HUDEP-2 (cell line): ENCODE measurements around the gene DIRAS1.
A peak's percentile ranks its signal among the peaks of the same experiment; 100 is the strongest.

ENCODE experiments used
- DNase-seq, 76 experiments: peaks; one replicate each; lab custom pipeline; 2025; ENCODE audit not compliant: unreplicated experiment in 76 of 76; lab: John Stamatoyannopoulos, UW

The DIRAS1 gene

DNA sequence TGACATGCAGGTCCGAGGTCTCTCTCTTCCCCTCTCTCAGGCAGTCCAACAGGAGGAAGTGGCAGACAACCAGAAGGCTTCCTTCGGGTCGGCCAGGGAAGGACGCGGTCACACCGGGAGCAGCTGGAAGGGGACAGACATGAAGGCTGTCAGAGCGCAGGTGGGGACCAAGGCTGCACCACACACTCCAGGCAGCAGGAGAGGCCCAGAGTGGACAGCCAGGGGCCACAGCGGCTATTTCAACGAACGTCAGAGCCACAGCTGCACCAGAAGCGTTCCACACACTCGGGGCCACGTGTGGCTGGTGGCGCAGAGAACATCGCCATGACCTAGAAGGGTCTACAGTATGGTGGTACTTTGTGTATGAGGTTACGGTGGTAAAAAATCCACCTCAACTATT lies 34.6 kb upstream of the DIRAS1 start:
- no peak for DNase-seq

DNA sequence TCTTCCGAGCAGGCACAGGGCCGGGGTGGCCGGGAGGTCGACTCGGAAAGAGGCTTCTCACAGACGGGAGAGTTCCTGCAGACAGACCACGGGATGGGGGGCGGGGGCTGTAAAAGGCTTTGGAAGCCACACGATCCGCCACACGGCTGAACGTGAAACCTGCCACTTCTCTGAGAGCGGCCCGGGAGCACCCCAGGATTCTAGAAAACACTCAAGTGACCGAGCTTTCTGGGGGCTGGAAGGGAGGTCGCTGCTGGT lies 34.2 kb upstream of the DIRAS1 start:
- DNase-seq: no peak

DNA sequence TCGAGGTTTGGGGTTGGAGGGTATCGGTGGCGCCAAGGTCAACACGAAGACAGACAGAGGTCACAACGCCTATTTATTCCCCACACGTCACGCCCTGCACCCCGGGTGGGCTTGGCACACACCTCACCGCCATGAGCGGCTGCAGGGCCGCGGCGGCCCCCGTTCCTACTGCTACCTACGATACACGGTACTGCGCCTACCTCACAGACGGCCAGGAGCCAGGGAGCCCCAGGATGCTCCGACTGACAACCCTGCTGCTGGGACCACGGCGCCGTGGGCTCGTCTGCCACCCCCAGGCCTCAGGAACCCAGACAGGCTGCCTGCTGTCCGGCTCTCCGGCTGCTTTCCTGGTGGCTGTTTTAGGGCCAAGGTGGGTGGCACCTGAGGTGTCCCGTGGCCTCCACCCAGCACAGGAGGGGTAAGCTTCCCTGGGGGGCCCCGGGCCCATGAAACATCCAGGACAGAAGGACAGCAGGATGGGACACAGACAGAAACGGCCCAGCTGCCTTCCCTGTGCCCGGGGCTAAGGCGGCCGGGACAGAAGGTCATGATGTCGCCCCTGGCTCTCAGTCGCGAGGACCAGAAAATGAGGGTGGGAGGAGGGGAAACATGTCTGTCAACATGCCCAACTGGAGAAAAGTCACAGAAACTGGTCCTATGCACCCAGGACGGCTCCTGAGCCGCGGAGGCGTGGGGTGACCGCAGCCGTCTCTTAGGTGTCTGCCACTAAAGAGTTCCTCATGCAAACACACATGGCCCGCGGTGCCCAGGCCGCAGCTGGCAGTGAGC lies 33.7 kb upstream of the DIRAS1 start:
- no peak for DNase-seq

DNA sequence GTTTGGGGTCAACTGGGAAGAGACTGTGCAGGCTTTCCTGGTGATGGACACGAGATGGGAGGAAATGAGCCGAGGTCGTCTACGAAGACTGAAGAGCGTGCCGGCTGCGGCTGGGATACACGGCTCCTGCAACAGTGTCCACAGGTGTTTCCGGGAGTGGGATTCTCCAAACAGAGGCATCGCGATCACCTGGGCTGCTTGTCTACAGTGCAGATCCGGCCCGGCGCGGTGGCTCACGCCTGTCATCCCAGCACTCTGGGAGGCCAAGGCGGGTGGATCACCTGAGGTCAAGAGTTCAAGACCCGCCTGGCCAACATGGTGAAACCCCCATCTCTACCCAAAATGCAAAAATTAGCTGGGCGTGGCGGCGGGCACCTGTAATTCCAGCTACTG lies 30.3 kb upstream of the DIRAS1 start:
- no peak for DNase-seq

DNA sequence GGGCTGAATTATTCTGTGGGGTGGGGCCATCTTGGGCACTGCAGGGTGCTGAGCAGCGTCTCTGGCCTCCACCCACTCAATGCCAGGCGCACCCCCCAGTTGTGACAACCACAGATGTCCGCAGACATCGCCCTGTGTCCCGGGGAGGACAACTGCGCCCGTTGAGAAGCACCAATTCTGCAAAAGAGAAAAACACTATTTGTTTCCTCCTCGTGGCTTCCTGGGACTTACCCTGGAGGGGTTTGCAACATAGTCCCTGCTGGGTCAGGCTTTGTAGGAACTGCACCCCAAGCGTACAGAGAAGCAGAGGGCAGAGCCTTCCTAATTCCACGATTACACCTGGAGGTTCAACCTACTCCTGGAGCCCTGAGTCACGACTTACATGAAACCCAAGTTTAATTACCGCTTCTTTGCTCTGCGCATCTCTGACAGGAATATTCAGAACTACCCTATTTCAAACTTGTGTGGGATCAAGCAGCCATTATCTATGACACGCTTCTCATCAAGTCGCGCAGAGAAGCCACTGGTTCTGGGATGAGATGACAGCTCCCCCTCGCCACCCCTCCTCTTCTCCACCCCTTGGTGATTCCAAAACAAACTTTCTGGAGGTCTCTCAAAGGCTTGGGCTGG lies 29.8 kb upstream of the DIRAS1 start:
- DNase-seq: no peak

DNA sequence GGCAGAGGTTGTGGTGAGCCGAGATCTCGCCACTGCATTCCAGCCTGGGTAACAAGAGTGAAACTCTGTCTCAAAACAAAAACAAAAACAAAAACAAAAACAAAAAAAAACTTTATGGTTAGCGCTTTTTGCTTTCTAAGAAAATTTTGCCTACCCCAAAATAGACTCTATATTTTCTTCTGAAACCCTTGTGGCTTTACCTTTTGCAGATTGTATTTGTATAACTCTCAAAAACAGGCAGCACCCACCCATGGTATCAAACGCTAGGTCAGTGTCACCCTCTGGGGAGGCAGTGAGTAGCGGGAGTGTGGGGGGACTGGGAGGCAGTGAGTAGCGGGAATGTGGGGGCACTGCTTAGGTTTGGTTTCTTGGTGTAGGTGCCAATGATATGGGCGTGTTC lies 26.2 kb upstream of the DIRAS1 start:
- no peak for DNase-seq

DNA sequence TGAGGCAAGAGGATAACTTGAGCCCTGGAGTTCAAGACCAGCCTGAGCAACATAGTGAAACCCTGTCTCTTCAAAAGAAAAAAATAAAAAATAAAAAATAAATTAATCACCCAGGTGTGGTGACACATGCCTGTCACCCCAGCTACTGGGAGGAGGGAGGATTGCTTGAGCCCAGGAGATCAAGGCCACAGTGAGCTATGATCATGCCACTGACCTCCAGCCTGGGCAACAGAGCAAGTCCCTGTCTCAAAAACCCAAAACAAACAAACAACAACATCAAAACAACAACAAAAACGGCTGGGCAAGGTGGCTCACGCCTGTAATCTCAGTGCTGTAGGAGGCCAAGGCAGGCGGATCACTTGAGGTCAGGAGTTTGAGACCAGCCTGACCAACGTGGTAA lies 22.9 kb upstream of the DIRAS1 start:
- DNase-seq: no peak

DNA sequence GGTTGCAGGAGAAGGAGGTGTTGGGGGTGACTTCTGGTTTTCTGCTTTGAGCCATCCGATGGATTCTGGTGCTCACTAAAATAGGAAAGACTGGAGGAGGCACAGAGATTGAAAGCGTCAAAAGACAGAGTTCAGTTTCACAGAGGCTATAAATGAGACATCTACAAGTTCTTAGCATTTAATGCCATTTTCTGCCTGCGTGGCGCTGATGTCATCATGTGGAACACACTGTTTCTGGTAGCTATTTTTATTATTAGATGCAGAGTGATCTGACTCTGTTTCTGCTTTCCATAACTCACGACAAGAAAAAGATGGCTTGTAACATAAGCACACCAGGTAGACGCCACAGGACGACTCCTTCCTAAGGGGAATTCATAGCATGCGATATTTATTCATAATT lies 21.9 kb upstream of the DIRAS1 start:
- DNase-seq: no peak

DNA sequence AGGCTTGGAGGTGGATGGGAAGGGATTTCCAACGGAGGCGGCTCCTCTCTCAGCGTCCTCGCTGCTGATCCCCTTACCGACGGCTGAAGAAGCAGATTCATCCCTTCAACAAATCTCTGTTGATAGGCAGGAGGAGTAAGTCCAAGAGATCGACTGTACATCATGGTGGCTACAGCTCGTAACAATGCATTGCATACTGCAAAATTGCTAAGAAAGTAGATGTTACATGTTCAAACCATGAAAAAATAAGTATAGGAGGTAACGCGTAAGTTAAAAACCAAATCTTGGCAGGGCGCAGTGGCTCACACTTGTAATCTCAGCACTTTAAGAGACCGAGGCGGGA lies 19.1 kb upstream of the DIRAS1 start:
- no peak for DNase-seq

DNA sequence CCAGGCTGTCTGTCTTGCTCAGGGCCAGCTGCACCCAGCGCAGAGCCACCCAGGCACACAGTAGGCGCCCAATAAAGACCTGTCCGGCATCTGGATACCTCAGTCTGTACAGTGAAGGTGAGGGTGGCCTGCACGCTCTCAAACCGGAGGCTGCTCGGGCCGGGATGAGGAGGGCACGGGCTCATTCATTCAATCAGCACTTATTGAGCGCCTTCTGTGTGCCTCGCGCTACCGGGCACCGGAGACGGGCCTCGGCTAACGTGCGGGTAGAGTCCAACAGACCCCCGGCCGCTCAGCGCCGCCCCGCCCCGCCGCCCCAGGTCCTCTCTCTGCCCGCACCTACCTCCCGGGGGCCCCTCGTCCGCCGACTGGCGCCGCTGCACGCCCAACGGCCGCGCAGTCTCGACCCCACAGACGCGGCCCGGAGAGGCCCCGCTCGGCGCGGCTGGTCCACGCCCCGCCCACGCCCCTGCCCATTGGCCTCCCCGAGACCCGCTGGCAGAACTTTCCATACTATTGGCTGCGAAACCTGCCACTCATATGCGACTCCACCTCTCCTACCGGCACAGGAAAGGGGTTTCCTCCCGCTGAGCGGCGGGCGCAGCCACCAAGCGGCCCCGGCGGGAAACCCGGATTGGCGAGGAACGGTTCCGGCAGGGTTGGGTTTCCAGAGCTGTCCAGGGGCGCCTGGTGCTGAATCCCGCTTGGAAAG lies 18.6 kb upstream of the DIRAS1 start, which contains the start of gene SLC39A3:
Gene SLC39A3, minus strand, starts transcription at position 416 of the 712 bp plus-strand sequence. CDS start 2,760 bp downstream, outside the sequence.
- DNase-seq: peak in 75 of 76 experiments; percentile 81 to 100 (median 99)

DNA sequence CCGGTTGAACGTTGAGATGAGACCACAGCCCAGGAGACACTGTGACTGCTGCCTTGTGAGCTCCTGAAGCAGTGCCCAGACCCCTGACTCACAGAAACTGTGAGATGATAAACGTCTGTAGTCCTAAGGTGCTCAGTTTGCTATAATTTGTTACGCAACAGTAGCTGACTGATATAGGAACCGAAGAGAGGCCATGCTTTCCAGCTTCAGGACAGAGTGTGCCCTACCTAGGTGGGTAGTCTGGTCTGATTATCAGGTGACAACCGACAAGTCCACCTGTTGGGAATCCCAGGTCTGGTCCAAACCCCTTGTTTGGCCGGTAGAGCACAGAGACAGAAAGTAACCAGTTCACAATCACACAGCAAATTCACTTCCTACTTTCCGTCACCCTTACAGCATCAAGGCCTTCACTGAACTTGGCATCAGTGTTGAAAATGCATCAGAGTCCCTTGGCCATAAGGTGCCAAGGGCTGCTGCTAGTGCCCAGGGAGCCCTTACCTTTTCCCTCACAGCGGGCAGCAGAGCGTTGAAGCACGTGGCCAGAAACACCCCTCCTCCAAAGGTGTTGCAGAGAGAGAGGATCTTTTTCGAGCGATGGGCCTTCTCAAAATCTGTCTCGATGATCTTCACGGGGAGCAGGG lies 15.5 kb upstream of the DIRAS1 start:
- DNase-seq: no peak

DNA sequence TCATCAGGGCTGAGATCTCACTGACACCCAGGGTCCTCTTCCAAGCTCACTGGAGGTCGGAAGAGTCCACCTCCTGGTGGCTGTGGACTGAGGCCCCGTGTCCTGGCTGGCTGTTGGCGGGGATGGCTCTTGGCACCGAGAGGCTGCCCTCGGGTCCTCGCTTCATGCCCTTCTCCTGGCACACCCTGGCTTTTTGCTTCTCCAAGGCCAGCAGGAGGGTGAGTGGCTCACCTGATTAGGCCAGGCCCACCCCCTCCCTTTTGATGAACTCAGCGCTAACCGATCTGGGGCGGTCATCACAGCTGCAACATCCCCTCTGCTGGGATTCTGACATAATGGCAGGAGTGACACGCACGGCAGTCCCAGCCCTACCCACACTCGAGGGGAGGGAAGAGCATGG lies 14.2 kb upstream of the DIRAS1 start:
- no peak for DNase-seq

DNA sequence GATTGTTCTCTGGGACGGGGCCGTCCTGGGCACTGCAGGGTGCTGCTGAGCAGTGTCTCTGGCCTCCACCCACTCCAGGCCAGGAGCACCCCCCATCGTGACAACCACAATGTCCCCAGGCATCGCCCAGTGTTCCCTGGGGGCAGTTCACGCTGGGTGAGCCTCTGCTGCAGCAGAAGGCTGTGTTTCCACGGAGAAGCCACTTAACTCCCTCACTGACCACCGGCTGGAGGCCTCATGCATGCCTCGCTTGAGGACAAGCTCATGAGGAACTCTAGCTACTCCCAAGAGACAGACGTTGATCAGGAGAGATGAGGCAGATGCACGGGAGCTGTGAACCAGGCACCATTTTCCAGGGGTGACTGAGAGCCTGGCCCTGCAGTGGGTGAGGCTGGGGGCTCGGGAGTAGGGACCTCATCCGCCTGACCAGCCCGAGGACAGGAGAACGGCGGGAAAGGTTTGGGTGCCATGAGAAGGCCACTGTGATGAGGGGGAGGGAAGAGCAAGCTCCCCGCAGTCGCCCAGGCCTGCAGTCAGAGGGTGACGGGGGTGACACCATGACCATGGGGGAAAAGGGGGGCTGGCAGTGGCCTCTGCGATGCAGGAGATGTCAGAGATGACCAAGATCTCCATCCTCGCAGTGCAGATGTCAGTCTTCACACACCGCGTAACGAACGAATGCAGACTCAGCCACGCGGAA lies 13.6 kb upstream of the DIRAS1 start:
- no peak for DNase-seq

DNA sequence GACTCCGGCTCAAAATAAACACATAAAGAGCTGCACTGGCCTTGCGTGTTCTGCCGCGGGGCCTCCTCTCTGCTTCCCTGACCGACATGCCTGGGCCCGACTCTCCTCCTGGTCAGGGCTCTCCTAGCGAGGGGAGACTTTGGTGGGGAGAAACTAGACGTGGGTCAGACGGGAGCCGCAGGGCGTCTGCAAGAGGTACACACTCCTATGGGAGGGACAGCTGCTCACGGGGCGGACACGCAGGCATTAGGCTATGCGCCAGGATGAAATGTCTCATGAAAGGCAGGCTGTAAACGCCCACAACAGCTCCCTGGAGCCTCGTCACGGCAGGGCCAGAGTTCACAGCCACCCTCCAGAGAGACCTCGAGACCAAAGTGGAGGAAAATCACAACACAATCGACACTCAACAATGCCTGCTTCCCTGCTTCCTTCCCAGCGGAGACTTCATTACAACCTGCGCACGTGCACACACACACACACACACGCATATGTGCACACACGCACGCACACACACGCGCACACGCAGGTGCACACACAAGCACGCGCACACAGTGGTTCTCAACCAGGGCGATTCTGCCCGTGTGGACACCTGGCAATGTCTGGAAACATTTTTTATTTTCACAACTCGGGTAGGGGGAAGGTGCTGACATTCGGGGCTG lies 12.9 kb upstream of the DIRAS1 start:
- no peak for DNase-seq

DNA sequence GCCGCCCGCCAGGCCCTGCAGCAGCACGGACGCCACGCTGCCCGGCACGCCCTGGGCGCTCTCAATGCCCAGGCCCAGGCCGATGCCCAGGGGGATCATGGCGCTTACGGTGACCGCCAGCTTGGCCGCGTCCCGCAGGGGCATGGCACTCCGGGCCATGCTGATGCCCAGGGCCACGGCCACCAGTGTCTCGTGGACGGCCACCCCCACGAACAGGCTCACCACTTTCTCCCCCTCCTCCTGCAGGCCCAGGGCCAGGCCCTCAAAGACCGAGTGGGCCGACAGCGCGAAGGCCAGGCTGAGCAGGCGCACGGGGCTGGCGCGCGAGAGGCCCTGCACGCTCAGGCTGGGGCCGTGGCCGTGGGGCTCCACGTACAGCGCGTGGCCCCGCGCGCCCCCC lies 11.7 kb upstream of the DIRAS1 start:
- no peak for DNase-seq

DNA sequence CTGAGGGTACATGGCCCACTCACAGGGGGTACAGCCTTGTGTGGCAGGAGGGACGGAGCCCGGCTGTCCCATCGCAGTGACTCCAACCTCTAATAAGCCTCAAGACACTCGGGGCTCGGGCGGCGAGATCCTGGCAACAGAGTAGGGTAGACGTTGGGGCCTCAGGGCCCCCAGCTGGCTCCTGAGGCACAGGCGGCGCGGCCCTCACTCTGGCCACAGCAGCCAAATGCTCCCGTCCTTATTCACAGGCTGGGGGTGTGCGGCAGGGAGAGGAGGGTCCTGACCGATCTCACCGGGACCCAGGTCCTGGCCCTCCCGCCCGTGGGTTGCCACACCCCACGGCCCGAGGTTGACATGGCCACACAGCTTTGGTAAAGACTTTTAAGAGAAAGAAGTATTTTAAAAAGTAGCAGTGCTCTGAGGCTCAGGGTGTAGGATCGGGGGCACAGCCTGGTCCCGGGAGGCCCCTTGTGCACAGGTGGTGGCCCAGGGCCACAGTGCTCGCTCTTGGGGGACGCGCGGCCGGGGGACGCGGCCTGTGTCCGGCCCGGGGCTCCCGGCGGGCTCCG lies 11.1 kb upstream of the DIRAS1 start:
- DNase-seq: no peak

DNA sequence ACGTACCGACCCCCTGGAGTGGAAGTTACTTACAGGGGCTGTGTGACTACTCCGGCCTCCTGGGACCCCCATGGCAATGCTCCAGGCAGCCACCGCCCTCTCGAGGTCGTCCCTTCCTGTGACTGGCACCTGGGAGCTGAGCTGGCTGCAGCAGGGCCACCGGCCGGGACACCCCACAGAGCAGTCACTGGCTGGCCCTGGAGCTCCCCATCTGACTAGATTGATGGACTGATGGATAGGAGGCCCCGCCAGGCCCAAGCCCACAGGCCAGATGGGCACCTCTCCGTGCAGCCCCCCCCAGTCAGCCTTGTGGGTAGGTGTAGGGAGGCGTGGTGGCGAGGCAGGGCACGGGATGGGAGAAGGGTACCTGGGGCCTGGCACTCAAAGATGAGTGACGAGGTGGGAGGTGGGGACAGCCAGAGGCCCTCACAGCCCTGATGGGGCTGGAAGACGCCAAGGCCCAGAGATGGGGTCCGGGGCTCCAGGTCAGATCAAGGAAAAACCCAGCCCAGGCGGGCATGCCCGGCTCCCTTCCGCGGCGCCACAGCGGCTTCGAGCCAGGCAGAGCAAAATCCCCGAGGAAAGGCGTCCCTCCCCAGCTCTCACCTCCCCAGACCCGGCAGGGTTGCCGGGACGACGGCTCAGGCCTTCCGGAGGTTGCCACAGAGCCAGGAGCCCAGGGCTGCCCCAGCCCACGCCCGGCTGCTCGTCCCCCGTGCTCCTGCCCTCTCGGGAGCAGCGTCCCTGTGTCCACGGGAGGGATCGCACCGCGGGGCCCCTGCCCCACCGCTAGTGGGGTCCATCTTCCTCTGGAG lies 10.2 kb upstream of the DIRAS1 start:
- no peak for DNase-seq

DNA sequence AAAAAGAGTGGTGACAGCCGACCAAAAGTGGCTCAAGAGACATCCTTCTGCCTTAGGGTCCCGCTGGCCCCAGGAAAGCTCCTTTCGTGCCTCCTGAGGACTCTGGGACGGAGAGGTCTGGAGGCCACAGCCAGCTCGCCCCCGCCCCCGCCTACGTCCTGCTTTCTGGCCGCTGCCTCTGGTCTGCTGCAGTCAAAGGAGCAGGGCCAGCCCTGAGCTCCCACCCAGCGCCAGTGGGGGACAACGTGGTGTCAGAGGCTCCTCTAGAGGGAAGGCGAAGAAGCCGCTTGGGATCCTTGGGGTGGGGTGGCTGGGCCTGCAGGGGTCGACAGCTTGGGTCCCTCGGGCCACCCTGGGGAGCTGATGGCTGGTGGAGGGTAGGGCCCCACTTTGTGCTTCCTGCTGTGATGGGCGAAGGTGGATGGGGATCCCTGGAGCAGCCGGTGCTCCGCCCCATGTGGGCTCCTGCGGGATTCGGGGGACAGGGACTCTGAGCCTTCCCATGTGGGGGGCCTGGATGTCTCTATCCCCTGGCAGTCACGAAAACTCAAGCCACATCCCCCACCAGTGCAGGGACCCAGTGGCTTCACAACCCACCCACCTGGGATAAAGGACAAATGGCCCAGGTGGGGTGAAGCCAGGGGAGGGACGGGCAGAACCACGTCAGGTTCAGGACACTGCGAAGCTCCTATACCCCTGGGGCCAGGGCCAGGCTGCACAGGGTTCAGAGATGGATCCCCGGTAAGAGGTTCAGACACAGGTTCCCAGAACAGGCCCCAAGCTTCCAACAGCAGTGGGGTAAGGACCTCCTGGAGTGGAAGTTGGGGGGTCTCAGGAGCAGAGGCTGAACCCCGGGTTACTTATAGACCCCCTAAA lies 9.0 kb upstream of the DIRAS1 start:
- no peak for DNase-seq
